GM12873 (cell line): ENCODE data around the gene GLRX5.

Experiments used
- TF ChIP-seq, protein P1 (sequence below): IDR thresholded peaks from 2 replicates; pipeline ENCODE4 v1.5.1; 2012; ENCODE audit warnings: low read depth, mild to moderate bottlenecking, moderate library complexity, low read length, control low read depth; ENCODE audit not compliant: insufficient read depth; ENCODE audit errors: missing control alignments

The GLRX5 gene

DNA sequence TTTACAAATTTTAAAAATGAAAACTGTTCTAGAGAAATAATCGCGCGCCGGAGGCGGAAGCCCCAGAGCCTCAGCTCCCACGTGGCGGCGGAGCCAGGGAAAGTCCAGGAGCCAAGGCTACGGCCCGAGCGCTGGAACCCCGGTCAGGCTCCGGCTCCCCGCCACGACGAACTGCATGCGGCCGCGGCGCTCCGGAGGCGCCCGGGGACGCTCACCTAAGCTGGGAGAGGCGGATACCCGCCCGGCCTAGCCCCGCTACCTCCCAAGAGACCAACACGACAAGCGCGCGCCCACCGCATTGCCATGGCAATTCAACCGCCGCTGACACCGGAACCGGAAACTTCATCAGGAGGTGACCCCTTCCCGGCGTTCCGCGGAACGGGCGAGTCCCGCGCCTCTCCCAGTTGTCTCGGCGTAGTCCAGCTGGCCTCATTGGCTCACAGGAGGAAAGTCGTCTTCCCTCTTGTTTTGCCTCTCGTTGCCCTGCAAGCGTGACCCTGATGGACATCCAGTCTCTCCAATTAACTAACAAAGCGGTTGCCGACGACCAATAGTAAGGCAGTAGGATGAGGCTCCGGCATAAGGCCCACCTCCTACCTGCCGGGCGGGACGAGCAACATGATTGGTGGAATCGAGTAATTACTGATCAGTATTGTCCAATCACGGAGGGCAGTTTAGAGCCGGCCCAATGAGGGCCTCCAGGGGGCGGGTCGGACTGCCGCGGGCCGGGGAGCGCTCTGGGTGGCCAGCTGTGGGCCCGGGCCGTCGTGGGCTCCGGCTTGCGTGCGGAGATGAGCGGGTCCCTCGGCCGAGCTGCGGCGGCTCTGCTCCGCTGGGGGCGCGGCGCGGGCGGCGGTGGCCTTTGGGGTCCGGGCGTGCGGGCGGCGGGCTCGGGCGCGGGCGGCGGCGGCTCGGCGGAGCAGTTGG lies at the start of gene GLRX5:
Gene GLRX5, plus strand, starts transcription at position 752 of the 927 bp plus-strand sequence. Its CDS starts 40 bp downstream, at position 792.
- TF ChIP-seq, protein P1, sequence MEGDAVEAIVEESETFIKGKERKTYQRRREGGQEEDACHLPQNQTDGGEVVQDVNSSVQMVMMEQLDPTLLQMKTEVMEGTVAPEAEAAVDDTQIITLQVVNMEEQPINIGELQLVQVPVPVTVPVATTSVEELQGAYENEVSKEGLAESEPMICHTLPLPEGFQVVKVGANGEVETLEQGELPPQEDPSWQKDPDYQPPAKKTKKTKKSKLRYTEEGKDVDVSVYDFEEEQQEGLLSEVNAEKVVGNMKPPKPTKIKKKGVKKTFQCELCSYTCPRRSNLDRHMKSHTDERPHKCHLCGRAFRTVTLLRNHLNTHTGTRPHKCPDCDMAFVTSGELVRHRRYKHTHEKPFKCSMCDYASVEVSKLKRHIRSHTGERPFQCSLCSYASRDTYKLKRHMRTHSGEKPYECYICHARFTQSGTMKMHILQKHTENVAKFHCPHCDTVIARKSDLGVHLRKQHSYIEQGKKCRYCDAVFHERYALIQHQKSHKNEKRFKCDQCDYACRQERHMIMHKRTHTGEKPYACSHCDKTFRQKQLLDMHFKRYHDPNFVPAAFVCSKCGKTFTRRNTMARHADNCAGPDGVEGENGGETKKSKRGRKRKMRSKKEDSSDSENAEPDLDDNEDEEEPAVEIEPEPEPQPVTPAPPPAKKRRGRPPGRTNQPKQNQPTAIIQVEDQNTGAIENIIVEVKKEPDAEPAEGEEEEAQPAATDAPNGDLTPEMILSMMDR: no peak

DNA sequence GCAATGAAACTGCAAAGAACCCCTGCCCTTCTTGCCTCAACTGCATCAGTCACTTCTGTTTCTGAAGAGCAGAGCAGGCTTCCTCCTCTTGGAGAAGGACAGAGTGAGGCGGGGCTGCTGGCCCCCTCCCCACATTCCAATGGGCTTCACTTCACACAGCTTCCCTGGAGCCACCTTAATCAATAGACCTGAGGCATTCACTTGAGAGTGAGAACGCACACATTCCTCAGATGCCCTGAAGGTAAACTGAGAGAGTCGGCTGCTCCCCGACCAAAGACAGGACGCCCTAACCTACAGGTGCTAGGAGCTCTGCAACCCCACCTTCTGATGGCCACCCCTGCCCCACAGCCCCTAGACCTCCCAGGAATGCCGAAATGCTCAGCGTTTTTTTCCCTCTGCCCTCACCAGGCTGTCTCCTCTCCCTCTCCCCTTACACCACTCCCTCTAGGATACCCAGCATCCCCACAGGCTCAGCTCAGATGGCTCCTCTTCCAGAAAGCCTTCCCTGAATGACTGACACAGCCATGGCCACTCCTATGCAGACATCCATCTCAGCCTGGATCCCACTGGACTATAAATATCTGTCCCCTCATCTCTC lies 49.5 kb upstream of the GLRX5 start:
- TF ChIP-seq, protein P1: no peak

DNA sequence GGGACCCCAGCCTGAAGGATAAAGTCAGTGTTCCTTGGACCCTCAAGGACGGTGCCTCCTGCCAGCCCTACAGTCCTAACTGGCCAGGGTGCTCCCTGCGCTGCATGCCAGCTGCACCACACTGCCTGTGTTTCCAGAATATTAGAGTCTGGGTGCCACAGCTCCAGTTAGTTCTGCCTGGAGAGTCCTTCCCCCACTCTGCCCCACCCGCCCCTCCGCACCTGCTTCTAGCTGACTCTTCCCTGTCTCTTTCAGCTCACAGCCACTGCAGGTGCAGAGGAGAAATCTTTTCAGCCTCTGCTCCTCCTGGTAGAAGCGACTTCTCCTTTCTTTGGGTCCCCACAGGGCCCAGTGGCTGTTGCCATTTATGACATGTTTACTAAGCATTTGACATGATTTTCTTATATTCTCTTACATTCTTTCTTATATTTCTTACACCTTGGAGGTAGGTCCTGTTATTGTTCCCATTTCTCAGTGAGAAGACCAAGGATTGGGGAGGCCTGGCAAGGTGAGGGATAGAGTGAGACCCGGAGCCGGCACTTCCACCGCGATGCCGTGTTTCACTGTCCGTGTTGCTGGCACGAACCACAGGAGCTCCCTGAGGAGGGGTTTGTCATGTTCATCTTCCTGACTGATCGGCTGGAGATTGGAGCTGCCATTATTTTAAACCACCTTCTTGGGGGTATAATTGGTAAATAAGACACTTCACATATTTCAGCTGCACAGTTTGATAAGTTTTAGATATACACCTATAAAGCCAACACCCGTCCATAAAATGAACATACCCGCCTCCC lies 47.8 kb upstream of the GLRX5 start:
- TF ChIP-seq, protein P1: no peak

DNA sequence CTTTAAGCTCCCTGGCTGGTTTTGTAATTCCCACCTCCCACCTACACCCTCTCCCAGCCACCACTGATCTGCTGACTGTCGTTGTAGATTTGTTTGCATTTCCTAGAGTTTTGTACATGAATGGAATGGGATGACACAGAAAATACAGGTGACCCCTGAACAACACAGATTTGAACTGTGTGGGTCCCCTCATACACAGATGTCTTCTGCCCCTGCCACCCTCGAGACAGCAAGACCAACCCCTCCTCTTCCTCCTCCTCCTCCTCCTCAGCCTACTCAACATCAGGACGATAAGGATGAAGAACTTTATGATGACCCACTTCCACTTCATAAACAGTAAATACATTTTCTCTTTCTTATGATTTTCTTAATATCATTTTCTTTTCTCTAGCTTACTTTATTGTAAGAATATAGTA lies 47.2 kb upstream of the GLRX5 start:
- TF ChIP-seq, protein P1: no peak

DNA sequence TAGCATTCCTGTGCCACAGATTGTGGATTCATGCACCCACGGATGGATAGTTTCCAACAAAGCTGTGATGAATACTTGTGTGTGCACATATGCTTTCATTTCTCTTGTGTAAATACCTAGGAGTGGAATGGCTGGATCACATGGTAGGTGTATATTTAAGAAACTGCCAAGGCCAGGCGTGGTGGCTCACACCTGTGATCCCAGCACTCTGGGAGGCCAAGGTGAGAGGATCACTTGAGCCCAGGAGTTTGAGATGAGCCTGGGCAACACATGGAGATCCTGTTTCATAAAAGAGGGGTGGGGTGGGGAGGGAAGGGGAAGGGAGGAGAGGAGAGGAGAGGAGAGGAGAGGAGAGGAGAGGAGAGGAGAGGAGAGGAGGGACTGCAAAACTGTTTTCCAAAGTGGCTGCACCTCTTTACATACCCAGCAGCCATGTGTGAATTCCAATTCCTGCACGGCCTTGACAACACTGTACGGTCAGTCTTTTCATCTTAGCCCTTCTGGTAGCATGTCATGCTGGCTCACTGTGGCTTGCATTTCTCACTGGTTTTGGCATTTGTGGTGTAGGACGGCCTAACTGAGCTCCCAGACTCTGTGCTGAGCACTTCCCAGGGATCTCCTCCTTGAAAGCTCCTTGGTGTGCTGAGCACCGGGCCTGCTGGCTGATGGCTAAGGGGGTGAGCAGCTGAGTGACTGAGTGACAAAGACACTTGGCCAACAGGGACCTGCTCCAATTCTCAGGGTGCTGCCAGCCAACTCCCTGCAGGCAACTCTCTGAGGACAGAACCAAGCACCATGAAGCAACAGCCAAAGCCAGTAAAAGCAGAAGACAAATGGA lies 46.3 kb upstream of the GLRX5 start:
- TF ChIP-seq, protein P1: no peak

DNA sequence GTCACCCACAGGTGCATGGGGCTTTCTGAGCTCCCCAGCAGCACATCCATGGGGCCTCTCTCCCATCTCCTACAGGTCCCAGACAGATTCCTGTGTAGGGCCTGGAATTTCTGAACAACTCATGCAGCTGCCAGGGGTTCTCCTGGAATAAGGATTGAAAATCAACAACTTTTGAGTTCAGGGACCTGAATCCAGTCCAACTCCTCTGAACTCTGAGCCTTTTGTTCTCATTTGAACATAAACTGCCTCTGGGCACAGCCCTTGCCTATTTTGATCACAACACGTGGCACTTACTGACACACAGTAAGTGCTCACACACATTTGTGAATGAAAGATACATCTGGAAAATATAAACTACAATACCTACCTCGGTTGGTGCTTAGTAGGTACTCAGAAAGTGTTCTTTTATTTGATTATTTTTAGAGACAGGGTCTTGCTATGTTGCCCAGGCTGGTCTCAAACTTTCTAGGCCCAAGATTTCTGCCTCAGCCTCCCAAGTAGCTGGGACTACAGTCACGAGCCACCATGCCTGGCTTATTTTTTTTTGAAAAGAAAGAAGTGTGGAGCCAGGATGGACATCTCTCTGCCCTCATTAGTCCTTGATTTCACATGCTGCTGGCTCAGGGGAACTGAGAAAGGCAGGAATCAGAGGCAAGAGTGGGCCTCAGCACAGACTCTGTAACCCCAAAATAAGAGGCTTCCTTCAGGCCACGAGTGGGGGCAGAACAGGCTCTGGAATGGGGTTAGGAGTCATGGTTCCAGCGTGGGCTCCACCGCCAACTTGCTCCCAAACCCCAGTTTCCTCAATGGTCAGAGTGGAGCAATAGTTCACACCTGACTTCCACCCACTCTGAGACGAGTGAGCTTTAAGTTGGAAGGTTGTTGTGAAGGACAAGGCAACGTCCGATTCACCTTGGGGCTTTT lies 45.4 kb upstream of the GLRX5 start:
- TF ChIP-seq, protein P1: no peak
